ENCODE measurements around the gene TMEM30A.
A peak's percentile ranks its signal among the peaks of the same experiment; 100 is the strongest.

TMEM30A gene

GRCh38 chr6:75211920-75212590, 72.5 kb downstream of the TMEM30A start:
- DNase-seq = no peak

GRCh38 chr6:75210885-75211739, 73.5 kb downstream of the TMEM30A start:
- DNase-seq = peak; percentile 39

GRCh38 chr6:75209184-75209723, 75.3 kb downstream of the TMEM30A start:
- DNase-seq = no peak

- peak; percentile 49 for DNase-seq
Observed at GRCh38 chr6:75208298-75209183, 76.1 kb downstream of the TMEM30A start.

GRCh38 chr6:75206576-75207342, 77.8 kb downstream of the TMEM30A start:
- DNase-seq = no peak

- DNase-seq = peak; percentile 50
Observed at GRCh38 chr6:75205776-75206575, 78.6 kb downstream of the TMEM30A start, which contains the start of gene COL12A1. TSS of gene COL12A1 (minus strand) at chr6:75206053. CDS start at chr6:75202792, 3,261 bp downstream.

- DNase-seq = no peak
Observed at GRCh38 chr6:75204959-75205775, 79.4 kb downstream of the TMEM30A start.

- peak; percentile 21 for DNase-seq
Observed at GRCh38 chr6:75204217-75204958, 80.2 kb downstream of the TMEM30A start.

GRCh38 chr6:75203721-75204120, 80.9 kb downstream of the TMEM30A start:
- DNase-seq = no peak
